GM12878 (cell line): ENCODE results near the gene CARD9. TPM values are rescaled to one million over a fixed set of nuclear protein-coding genes. Genes with fewer than 3 reads are reported as not detected.

Experiments
- ATAC-seq: fragments of 200-7000 bp; cut with Tn5 transposase; 3 replicates; pipeline ENCODE4 v1.9.1; 2020; ENCODE audit warnings: mild to moderate bottlenecking, moderate library complexity
- BruUV-seq: library from RNA; stranded (reverse); fragments of 400-500 nt; replicated peaks from 2 replicates; lab custom pipeline; 2021; lab: Mats Ljungman, UMichigan
- CTCF ChIA-PET: fragments of 300-600 bp; sonication (Branson Sonifier 250); formaldehyde crosslinking; extraction: SDS; loops from one replicate; lab custom pipeline; 2021; ENCODE audit warnings: inconsistent platforms; lab: Yijun Ruan, JAX
- POLR2A ChIA-PET: fragments of 350-600 bp; formaldehyde crosslinking; extraction: SDS; loops from one replicate; lab custom pipeline; 2021; ENCODE audit warnings: inconsistent platforms; lab: Charles Lee
- RAD21 ChIA-PET: fragments of 300-600 bp; sonication (Branson Sonifier 250); formaldehyde crosslinking; loops from one replicate; lab custom pipeline; 2023; ENCODE audit warnings: antibody characterized with exemption; ENCODE audit not compliant: unreplicated experiment; lab: Charles Lee
- SMC1A ChIA-PET: fragments of 300-600 bp; sonication (Branson Sonifier 250); formaldehyde crosslinking; loops from one replicate; lab custom pipeline; 2023; ENCODE audit not compliant: unreplicated experiment, uncharacterized antibody; lab: Charles Lee
- DNase-seq: peaks from one replicate; pipeline ENCODE4 v3.0.0-alpha.2; 2011; ENCODE audit warnings: low read depth, low spot score
- FAIRE-seq: peaks from 3 replicates; lab custom pipeline; 2011; peaks lifted over from hg19 to GRCh38; lab: Jason Lieb, UNC
- H2AFZ ChIP-seq: 2 replicates; pipeline ENCODE4 v1.6.0; 2011; ENCODE audit warnings: low read depth, low read length, control low read depth; ENCODE audit not compliant: control insufficient read depth
- H3K27ac ChIP-seq: 2 replicates; pipeline ENCODE4 v1.5.1; 2011; ENCODE audit warnings: control low read depth; ENCODE audit not compliant: control insufficient read depth, insufficient read depth
- H3K27me3 ChIP-seq, 2 experiments: replicated peaks in 1 of 2; 2 replicates each; pipeline versions ENCODE4 v1.6.0 to v1.6.1; 2011; ENCODE audit warnings: low read length in 1 of 2; ENCODE audit not compliant: control insufficient read depth in 2 of 2, insufficient read depth in 2 of 2
- H3K36me3 ChIP-seq, 2 experiments: 2 replicates each; pipeline ENCODE4 v1.5.1; 2011; ENCODE audit warnings: low read length in 1 of 2; ENCODE audit not compliant: control insufficient read depth in 2 of 2, insufficient read depth in 2 of 2
- H3K4me1 ChIP-seq: 2 replicates; pipeline ENCODE4 v1.6.1; 2011; ENCODE audit warnings: mild to moderate bottlenecking, low read length, moderate library complexity, mixed read lengths; ENCODE audit not compliant: control insufficient read depth, insufficient read depth
- H3K4me2 ChIP-seq: 2 replicates; pipeline ENCODE4 v1.6.0; 2011; ENCODE audit warnings: control low read depth; ENCODE audit not compliant: control insufficient read depth, insufficient read depth
- H3K4me3 ChIP-seq: fragments of 200-600 bp; sonication (generic); 2 replicates; pipeline ENCODE4 v1.5.1; 2016
- H3K79me2 ChIP-seq: 2 replicates; pipeline ENCODE4 v1.6.0; 2011; ENCODE audit warnings: low read length; ENCODE audit not compliant: control insufficient read depth, insufficient read depth
- H3K9ac ChIP-seq: 2 replicates; pipeline ENCODE4 v1.8.0; 2011; ENCODE audit warnings: low read length, control low read depth, mixed read lengths; ENCODE audit not compliant: control insufficient read depth, insufficient read depth
- H3K9me3 ChIP-seq: replicated peaks from 3 replicates; pipeline ENCODE4 v1.5.1; 2011; ENCODE audit warnings: mild to moderate bottlenecking, low read length; ENCODE audit not compliant: control insufficient read depth, insufficient read depth
- H4K20me1 ChIP-seq: 2 replicates; pipeline ENCODE4 v1.6.0; 2011; ENCODE audit not compliant: control insufficient read depth, insufficient read depth
- BHLHE40 ChIP-seq, 2 experiments: fragments of 450-650 bp in 1 of 2; IDR thresholded peaks; 2 replicates each; pipeline ENCODE4 v1.6.1; 2011 to 2017; ENCODE audit warnings: low read depth in 2 of 2, borderline replicate concordance in 1 of 2, improper control_type of control experiment in 1 of 2, low read length in 1 of 2, mild to moderate bottlenecking in 1 of 2
- JUND ChIP-seq: IDR thresholded peaks from 2 replicates; pipeline ENCODE4 v1.6.1; 2012; ENCODE audit warnings: low read depth, mild to moderate bottlenecking, low read length, improper control_type of control experiment, moderate library complexity
- NR2F1 ChIP-seq: fragments of 450-650 bp; conservative IDR thresholded peaks from 2 replicates; pipeline ENCODE4 v1.6.1; 2017; ENCODE audit warnings: mild to moderate bottlenecking
- RAD51 ChIP-seq: fragments of 450-650 bp; IDR thresholded peaks from 2 replicates; pipeline ENCODE4 v1.6.1; 2016; ENCODE audit warnings: moderate library complexity, mild to moderate bottlenecking, inconsistent platforms
- SPI1 ChIP-seq: IDR thresholded peaks from 2 replicates; pipeline ENCODE4 v1.6.1; 2011; ENCODE audit warnings: low read depth, mild to moderate bottlenecking, low read length, moderate library complexity, borderline replicate concordance; ENCODE audit not compliant: insufficient read depth
- SRF ChIP-seq, 2 experiments: IDR thresholded peaks; 2 replicates each; pipeline ENCODE4 v1.6.1; 2011; ENCODE audit warnings: low read depth in 2 of 2, low read length in 2 of 2, mild to moderate bottlenecking in 1 of 2, moderate library complexity in 1 of 2
- WGBS: methylation state at CpG from one replicate; pipeline ENCODE4 v1.1.6; 2016; ENCODE audit warnings: low lambda C conversion rate; ENCODE audit not compliant: insufficient replicate concordance, insufficient coverage; ENCODE audit errors: missing lambda C conversion rate; 5-methylcytosine and 5-hydroxymethylcytosine counted together
- in situ Hi-C: fragments of 300-500 bp; cut with MboI; formaldehyde crosslinking; loops from 9 replicates; pipeline ENCODE4 v1.14.3; 2018; ENCODE audit warnings: mixed read lengths
- intact Hi-C: fragments of 100-400 bp; cut with micrococcal nuclease; formaldehyde crosslinking; loops from one replicate; pipeline ENCODE4 v1.14.2; 2022; ENCODE audit not compliant: unreplicated experiment
- polyA plus RNA-seq, 11 experiments: library from polyadenylated mRNA; depleted of rRNA in 4 of 11; unstranded in 6 of 11; stranded (reverse) in 5 of 11; fragments of >200 nt; fragmentation: Nextera tagmentation in 4 of 11; fragmentation: Illumina TruSeq in 1 of 11; extraction: Ambion mirVana in 4 of 11; extraction: Trizol in 1 of 11; gene quantifications; 1 replicate in 1 of 11; 2 replicates in 10 of 11; pipeline versions ENCODE4 v1.2.1 to v1.2.3, GENCODE V29; 2011 to 2016; ENCODE audit warnings: inconsistent platforms in 2 of 11, missing spikeins in 2 of 11, low read depth in 1 of 11
- total RNA-seq, 4 experiments: library from RNA; depleted of rRNA in 3 of 4; stranded (reverse); fragments of >200 nt in 3 of 4; fragmentation: Illumina TruSeq in 1 of 4; extraction: Trizol in 1 of 4; gene quantifications; 2 replicates each; pipeline versions ENCODE4 v1.2.1 to v1.2.3, GENCODE V29; 2013 to 2021
- TF ChIP-seq, protein P1 (sequence below): fragments of 450-650 bp; IDR thresholded peaks from 2 replicates; pipeline ENCODE4 v1.6.1; 2017; ENCODE audit warnings: borderline replicate concordance
- TF ChIP-seq, protein P2 (sequence below): fragments of 450-650 bp; conservative IDR thresholded peaks from 2 replicates; pipeline ENCODE4 v1.6.1; 2017; ENCODE audit warnings: mild to moderate bottlenecking, moderate library complexity
- TF ChIP-seq, protein P3 (sequence below): fragments of 450-650 bp; IDR thresholded peaks from 2 replicates; pipeline ENCODE4 v1.6.1; 2017; ENCODE audit warnings: antibody characterized with exemption, mild to moderate bottlenecking, moderate library complexity
- TF ChIP-seq, protein P4 (sequence below): fragments of 450-650 bp; IDR thresholded peaks from 2 replicates; pipeline ENCODE4 v1.6.1; 2017; ENCODE audit warnings: low read depth, mild to moderate bottlenecking, moderate library complexity

The CARD9 gene
- total and polyA plus RNA-seq, 10 of the 15 experiments (the other 5 are each of a cell fraction or from before 2014, with no cell fraction given): 0.11 to 4.9 (median 1.8) TPM; not detected in 1

DNA sequence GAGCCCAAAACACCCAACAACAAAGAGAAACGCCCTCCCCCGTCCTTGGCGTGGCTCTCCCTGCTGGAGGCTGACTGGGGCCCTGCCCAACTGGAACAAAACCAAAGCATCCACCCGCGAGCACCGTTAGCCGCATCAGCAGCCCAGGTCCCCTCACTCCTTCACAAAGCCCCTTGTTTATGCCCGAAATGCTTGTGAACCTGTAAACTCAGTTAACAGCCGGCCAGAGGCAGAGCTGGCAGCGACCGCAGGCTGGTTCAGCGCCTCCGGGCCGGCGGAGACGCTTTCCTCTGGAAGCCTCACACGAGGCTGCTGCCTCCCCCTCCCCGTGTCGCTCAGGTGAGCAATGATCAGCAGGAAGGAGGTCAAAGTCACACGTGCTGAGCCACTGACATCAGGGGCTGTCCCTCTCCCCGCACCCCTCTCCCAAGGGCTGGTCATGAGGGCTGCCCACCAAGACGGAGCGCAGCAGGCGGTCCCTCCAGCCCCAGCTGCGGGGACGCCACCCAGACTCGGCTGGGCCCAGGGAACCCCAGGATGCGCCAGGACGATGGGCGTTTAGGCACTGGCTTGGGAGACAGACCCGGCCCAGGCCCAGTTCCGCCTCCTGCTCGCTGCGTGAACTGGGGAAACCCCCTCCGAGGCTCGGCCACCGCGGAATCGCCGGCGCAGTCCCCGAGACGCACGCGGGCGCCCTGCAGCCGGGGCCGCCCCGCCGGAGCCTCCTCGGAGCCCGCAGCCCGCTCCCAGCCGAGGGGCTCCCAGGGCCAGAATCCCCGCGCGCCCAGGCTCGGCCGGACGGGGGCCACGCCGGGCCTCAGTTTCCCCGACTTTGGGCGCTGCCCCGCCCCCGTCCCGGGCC is 25.9 kb upstream of the CARD9 start:
- FAIRE-seq: peak; percentile 27
- H3K4me1 ChIP-seq: peaks cover 24% of the 10 kb centered on the region
- peak; percentile 27; the same call in 1 of the 2 replicates for TF ChIP-seq NR2F1
- peak; percentile 69 to 77 for TF ChIP-seq BHLHE40 (IDR thresholded peaks at IDR 0.05; ENCODE audit: borderline replicate concordance in 1 of 2, low read depth in 2 of 2, low read length in 1 of 2)
- TF ChIP-seq, protein P1, sequence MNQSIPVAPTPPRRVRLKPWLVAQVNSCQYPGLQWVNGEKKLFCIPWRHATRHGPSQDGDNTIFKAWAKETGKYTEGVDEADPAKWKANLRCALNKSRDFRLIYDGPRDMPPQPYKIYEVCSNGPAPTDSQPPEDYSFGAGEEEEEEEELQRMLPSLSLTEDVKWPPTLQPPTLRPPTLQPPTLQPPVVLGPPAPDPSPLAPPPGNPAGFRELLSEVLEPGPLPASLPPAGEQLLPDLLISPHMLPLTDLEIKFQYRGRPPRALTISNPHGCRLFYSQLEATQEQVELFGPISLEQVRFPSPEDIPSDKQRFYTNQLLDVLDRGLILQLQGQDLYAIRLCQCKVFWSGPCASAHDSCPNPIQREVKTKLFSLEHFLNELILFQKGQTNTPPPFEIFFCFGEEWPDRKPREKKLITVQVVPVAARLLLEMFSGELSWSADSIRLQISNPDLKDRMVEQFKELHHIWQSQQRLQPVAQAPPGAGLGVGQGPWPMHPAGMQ: no peak
- no peak for TF ChIP-seq JUND
- TF ChIP-seq, protein P2, sequence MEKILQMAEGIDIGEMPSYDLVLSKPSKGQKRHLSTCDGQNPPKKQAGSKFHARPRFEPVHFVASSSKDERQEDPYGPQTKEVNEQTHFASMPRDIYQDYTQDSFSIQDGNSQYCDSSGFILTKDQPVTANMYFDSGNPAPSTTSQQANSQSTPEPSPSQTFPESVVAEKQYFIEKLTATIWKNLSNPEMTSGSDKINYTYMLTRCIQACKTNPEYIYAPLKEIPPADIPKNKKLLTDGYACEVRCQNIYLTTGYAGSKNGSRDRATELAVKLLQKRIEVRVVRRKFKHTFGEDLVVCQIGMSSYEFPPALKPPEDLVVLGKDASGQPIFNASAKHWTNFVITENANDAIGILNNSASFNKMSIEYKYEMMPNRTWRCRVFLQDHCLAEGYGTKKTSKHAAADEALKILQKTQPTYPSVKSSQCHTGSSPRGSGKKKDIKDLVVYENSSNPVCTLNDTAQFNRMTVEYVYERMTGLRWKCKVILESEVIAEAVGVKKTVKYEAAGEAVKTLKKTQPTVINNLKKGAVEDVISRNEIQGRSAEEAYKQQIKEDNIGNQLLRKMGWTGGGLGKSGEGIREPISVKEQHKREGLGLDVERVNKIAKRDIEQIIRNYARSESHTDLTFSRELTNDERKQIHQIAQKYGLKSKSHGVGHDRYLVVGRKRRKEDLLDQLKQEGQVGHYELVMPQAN: peak; percentile 97
- TF ChIP-seq RAD51: no peak
- TF ChIP-seq SPI1: 0 out of 2 replicates have a peak, but pooled peaks have one; percentile 4
- TF ChIP-seq, protein P3, sequence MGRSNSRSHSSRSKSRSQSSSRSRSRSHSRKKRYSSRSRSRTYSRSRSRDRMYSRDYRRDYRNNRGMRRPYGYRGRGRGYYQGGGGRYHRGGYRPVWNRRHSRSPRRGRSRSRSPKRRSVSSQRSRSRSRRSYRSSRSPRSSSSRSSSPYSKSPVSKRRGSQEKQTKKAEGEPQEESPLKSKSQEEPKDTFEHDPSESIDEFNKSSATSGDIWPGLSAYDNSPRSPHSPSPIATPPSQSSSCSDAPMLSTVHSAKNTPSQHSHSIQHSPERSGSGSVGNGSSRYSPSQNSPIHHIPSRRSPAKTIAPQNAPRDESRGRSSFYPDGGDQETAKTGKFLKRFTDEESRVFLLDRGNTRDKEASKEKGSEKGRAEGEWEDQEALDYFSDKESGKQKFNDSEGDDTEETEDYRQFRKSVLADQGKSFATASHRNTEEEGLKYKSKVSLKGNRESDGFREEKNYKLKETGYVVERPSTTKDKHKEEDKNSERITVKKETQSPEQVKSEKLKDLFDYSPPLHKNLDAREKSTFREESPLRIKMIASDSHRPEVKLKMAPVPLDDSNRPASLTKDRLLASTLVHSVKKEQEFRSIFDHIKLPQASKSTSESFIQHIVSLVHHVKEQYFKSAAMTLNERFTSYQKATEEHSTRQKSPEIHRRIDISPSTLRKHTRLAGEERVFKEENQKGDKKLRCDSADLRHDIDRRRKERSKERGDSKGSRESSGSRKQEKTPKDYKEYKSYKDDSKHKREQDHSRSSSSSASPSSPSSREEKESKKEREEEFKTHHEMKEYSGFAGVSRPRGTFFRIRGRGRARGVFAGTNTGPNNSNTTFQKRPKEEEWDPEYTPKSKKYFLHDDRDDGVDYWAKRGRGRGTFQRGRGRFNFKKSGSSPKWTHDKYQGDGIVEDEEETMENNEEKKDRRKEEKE: 0 out of 2 replicates have a peak, but pooled peaks have one; percentile 9
- TF ChIP-seq, protein P4, sequence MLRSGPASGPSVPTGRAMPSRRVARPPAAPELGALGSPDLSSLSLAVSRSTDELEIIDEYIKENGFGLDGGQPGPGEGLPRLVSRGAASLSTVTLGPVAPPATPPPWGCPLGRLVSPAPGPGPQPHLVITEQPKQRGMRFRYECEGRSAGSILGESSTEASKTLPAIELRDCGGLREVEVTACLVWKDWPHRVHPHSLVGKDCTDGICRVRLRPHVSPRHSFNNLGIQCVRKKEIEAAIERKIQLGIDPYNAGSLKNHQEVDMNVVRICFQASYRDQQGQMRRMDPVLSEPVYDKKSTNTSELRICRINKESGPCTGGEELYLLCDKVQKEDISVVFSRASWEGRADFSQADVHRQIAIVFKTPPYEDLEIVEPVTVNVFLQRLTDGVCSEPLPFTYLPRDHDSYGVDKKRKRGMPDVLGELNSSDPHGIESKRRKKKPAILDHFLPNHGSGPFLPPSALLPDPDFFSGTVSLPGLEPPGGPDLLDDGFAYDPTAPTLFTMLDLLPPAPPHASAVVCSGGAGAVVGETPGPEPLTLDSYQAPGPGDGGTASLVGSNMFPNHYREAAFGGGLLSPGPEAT: no peak
- TF ChIP-seq SRF (IDR thresholded peaks at IDR 0.05; ENCODE audit: low read depth in 2 of 2, low read length in 2 of 2): no peak

More for the DNA sequence above, 25.9 kb upstream of the CARD9 start:
- H3K9me3 ChIP-seq: no peaks in the 10 kb centered on the region
- no TSS peak for BruUV-seq
- POLR2A ChIA-PET: interaction anchor here (2.4 kb wide), 1 partner anchor 10 kb away, joined by 11 read pairs; the partner anchor contains the start of genes ENTR1 and PMPCA
- in situ Hi-C loops (loop anchor here (5.0 kb wide), 1 partner anchor 62 kb away; no protein-coding TSS in a partner anchor), intact Hi-C loops (loop anchor here (1.0 kb wide), 1 partner anchor 60 kb away; no protein-coding TSS in a partner anchor)
- RAD21 ChIA-PET: no interaction called here
- H3K36me3 ChIP-seq: peaks cover 20 to 22% of the 10 kb centered on the region in 2 experiments
- peak overlapping the region; percentile 61 for H3K27ac ChIP-seq
- ATAC-seq (peak; percentile 46), DNase-seq (no peak)
- H3K4me3 ChIP-seq: peak overlapping the region; percentile 96
- H2AFZ ChIP-seq: peak overlapping the region; percentile 58; the same call in 1 of the 2 replicates
- peaks cover 28% of the 10 kb centered on the region for H3K79me2 ChIP-seq
- 1% methylated on average over 66 of the region's 67 CpGs for WGBS
- H3K27me3 ChIP-seq: no peaks in the 10 kb centered on the region
- SMC1A ChIA-PET: no interaction called here
- H3K9ac ChIP-seq: peak overlapping the region; percentile 82
- H4K20me1 ChIP-seq: no peaks in the 10 kb centered on the region
- H3K4me2 ChIP-seq: peak overlapping the region; percentile 92
- CTCF ChIA-PET: interaction anchor here (1.6 to 2.5 kb wide), 2 partner anchors 26 to 27 kb away, joined by 4 to 7 read pairs; no protein-coding TSS in a partner anchor
